OCI-LY7 (cell line): ENCODE results near the gene SHC2. TPM values are rescaled to one million over a fixed set of nuclear protein-coding genes. Genes with fewer than 3 reads are reported as not detected.

ENCODE experiments used
- BruUV-seq: library from RNA; stranded (reverse); fragments of 400-500 nt; replicated peaks from 2 replicates; lab custom pipeline; 2021; lab: Mats Ljungman, UMichigan
- CTCF ChIA-PET: fragments of 300-600 bp; sonication (Branson Sonifier 250); formaldehyde crosslinking; loops from one replicate; lab custom pipeline; 2022; ENCODE audit warnings: antibody characterized with exemption; ENCODE audit not compliant: unreplicated experiment; lab: Charles Lee
- POLR2A ChIA-PET: fragments of 300-600 bp; sonication (Branson Sonifier 250); formaldehyde crosslinking; loops from one replicate; lab custom pipeline; 2022; ENCODE audit warnings: antibody characterized with exemption; lab: Charles Lee
- DNase-seq: peaks from one replicate; pipeline ENCODE4 v3.0.0-alpha.2; 2015; ENCODE audit warnings: low spot score
- H2AFZ ChIP-seq: fragments of 200-600 bp; sonication (generic), shearing (Covaris generic); 2 replicates; pipeline ENCODE4 v1.6.1; 2014; ENCODE audit warnings: mild to moderate bottlenecking, antibody characterized with exemption, low read length, moderate library complexity
- H3K27ac ChIP-seq: fragments of 200-600 bp; sonication (generic); 2 replicates; pipeline ENCODE4 v1.5.1; 2014; ENCODE audit warnings: mixed run types, low read depth, mild to moderate bottlenecking, moderate library complexity, low read length, inconsistent platforms; ENCODE audit not compliant: poor library complexity, severe bottlenecking
- H3K36me3 ChIP-seq: fragments of 200-600 bp; sonication (generic); 2 replicates; pipeline ENCODE4 v1.6.1; 2014; ENCODE audit warnings: mild to moderate bottlenecking, antibody characterized with exemption, low read length, moderate library complexity, mixed read lengths; ENCODE audit not compliant: insufficient read depth
- H3K4me1 ChIP-seq: fragments of 200-600 bp; sonication (generic); 2 replicates; pipeline ENCODE4 v1.5.1; 2014; ENCODE audit warnings: mild to moderate bottlenecking, low read length; ENCODE audit not compliant: insufficient read depth, poor library complexity, severe bottlenecking
- H3K4me2 ChIP-seq: fragments of 200-600 bp; sonication (generic); 2 replicates; pipeline ENCODE4 v1.6.1; 2014; ENCODE audit warnings: mild to moderate bottlenecking, low read length
- H3K4me3 ChIP-seq: fragments of 200-600 bp; sonication (generic); 2 replicates; pipeline ENCODE4 v1.5.1; 2014; ENCODE audit warnings: mild to moderate bottlenecking, low read depth, low read length; ENCODE audit not compliant: poor library complexity, severe bottlenecking
- H3K79me2 ChIP-seq: fragments of 200-600 bp; sonication (generic); 2 replicates; pipeline ENCODE4 v1.6.1; 2016; ENCODE audit warnings: low read depth, mild to moderate bottlenecking, low read length, moderate library complexity, mixed read lengths; ENCODE audit not compliant: insufficient read depth
- H3K9me2 ChIP-seq: fragments of 200-600 bp; sonication (generic); 2 replicates; pipeline ENCODE4 v1.6.1; 2016; ENCODE audit warnings: mild to moderate bottlenecking, low read length, mixed read lengths; ENCODE audit not compliant: insufficient read depth
- H3K9me3 ChIP-seq: fragments of 200-600 bp; sonication (generic); 2 replicates; pipeline ENCODE4 v1.6.1; 2014; ENCODE audit warnings: mild to moderate bottlenecking, mixed run types, low read length, mixed read lengths
- H4K20me1 ChIP-seq: fragments of 200-600 bp; sonication (generic); 2 replicates; pipeline ENCODE4 v1.6.1; 2014; ENCODE audit warnings: mild to moderate bottlenecking, antibody characterized with exemption, low read length, moderate library complexity, mixed read lengths; ENCODE audit not compliant: insufficient read depth
- CTCF ChIP-seq: fragments of 200-600 bp; sonication (generic); conservative IDR thresholded peaks from 2 replicates; pipeline ENCODE4 v1.5.1; 2014; ENCODE audit warnings: mild to moderate bottlenecking, antibody characterized with exemption, low read length, moderate library complexity, mixed read lengths
- EZH2phosphoT487 ChIP-seq: fragments of 200-600 bp; sonication (generic); IDR thresholded peaks from 2 replicates; pipeline ENCODE4 v1.6.1; 2018; ENCODE audit warnings: low read depth, borderline replicate concordance, mild to moderate bottlenecking, mixed run types, antibody characterized with exemption, low read length, moderate library complexity, mixed read lengths
- intact Hi-C: fragments of 100-400 bp; cut with micrococcal nuclease; formaldehyde crosslinking; loops from one replicate; pipeline ENCODE4 v1.10.0; 2022; ENCODE audit not compliant: unreplicated experiment
- total RNA-seq, 2 experiments: library from RNA; depleted of rRNA in 1 of 2; stranded (reverse); fragments of >200 nt in 1 of 2; shearing (Covaris generic) in 1 of 2; gene quantifications; 2 replicates each; pipeline ENCODE4 v1.2.3, GENCODE V29; 2014 to 2022

The SHC2 gene
- total RNA-seq, 2 experiments from 2014 or later: 0.28 to 0.65 TPM

GRCh38 chr19:391207-391557 lies 69.7 kb downstream of the SHC2 start:
- DNase-seq: no peak

GRCh38 chr19:390386-391206 lies 70.2 kb downstream of the SHC2 start:
- Histone ChIP-seq H3K9me3 (no peaks in the 10 kb centered on the region), H3K4me2 (no peak overlapping the region), H3K27ac (no peak overlapping the region), H3K36me3 (no peaks in the 10 kb centered on the region), H3K4me1 (peaks cover 2% of the 10 kb centered on the region), H3K79me2 (no peaks in the 10 kb centered on the region), H4K20me1 (no peaks in the 10 kb centered on the region), H3K4me3 (no peak overlapping the region), H2AFZ (no peak overlapping the region), H3K9me2 (no peaks in the 10 kb centered on the region)
- ChIA-PET POLR2A (no interaction called here), CTCF (no interaction called here)
- TF ChIP-seq CTCF (no peak), EZH2phosphoT487 (no peak)
- DNase-seq: no peak
- no TSS peak for BruUV-seq
- intact Hi-C loops: no loop called here

More at GRCh38 chr19:391207-391557, 69.7 kb downstream of the SHC2 start:
- H4K20me1 ChIP-seq: no peaks in the 10 kb centered on the region
- no peak overlapping the region for H3K27ac ChIP-seq
- intact Hi-C loops: no loop called here
- no peaks in the 10 kb centered on the region for H3K36me3 ChIP-seq
- H3K4me1 ChIP-seq: no peaks in the 10 kb centered on the region
- POLR2A ChIA-PET: no interaction called here
- no peak overlapping the region for H2AFZ ChIP-seq
- CTCF ChIA-PET: no interaction called here
- no peak overlapping the region for H3K4me2 ChIP-seq
- H3K4me3 ChIP-seq: no peak overlapping the region
- H3K9me3 ChIP-seq: no peaks in the 10 kb centered on the region
- BruUV-seq: no TSS peak
- H3K79me2 ChIP-seq: no peaks in the 10 kb centered on the region
- TF ChIP-seq EZH2phosphoT487 (no peak), CTCF (no peak)
- H3K9me2 ChIP-seq: no peaks in the 10 kb centered on the region

GRCh38 chr19:389935-390289 lies 70.9 kb downstream of the SHC2 start:
- POLR2A ChIA-PET: no interaction called here
- Histone ChIP-seq H3K4me2 (no peak overlapping the region), H3K27ac (no peak overlapping the region), H4K20me1 (no peaks in the 10 kb centered on the region), H3K4me3 (no peak overlapping the region), H2AFZ (no peak overlapping the region), H3K4me1 (peaks cover 8% of the 10 kb centered on the region), H3K9me2 (no peaks in the 10 kb centered on the region), H3K9me3 (no peaks in the 10 kb centered on the region), H3K36me3 (no peaks in the 10 kb centered on the region), H3K79me2 (no peaks in the 10 kb centered on the region)
- DNase-seq: no peak
- TF ChIP-seq CTCF (no peak), EZH2phosphoT487 (no peak)
- intact Hi-C loops: no loop called here
- no TSS peak for BruUV-seq
- CTCF ChIA-PET: no interaction called here
